HCT116 (cell line): ENCODE results near the gene OR5AC2. TPM values are rescaled to one million over a fixed set of nuclear protein-coding genes. Genes with fewer than 3 reads are reported as not detected.

Source experiments
- ATAC-seq: fragments of 200-7000 bp; cut with Tn5 transposase; 2 replicates; pipeline ENCODE4 v1.9.1; 2020; ENCODE audit warnings: mild to moderate bottlenecking, moderate library complexity
- BruUV-seq: library from RNA; stranded (reverse); fragments of 400-500 nt; replicated peaks from 2 replicates; lab custom pipeline; 2021; lab: Mats Ljungman, UMichigan
- CTCF ChIA-PET: fragments of 300-600 bp; sonication (Branson Sonifier 250); formaldehyde crosslinking; loops from one replicate; lab custom pipeline; 2021; ENCODE audit warnings: antibody characterized with exemption; lab: Charles Lee
- POLR2A ChIA-PET: fragments of 300-600, 350-600 bp; sonication (Branson Sonifier 250); formaldehyde crosslinking; loops from one replicate; lab custom pipeline; 2021; ENCODE audit warnings: antibody characterized with exemption; lab: Charles Lee
- RAD21 ChIA-PET, 2 experiments: fragments of 300-600 bp; sonication (Branson Sonifier 250); formaldehyde crosslinking; loops; one replicate each; lab custom pipeline; 2023; ENCODE audit warnings: low total read pairs in 2 of 2; ENCODE audit not compliant: uncharacterized antibody in 2 of 2, unreplicated experiment in 2 of 2, low non-redundant PET in 1 of 2; lab: Charles Lee
- DNase-seq: peaks from one replicate; pipeline ENCODE4 v3.0.0-alpha.2; 2010; ENCODE audit warnings: low read depth, low spot score
- H2AFZ ChIP-seq: fragments of 200-600 bp; shearing (Covaris generic), sonication (generic); 2 replicates; pipeline ENCODE4 v1.6.1; 2017; ENCODE audit warnings: low read depth, mixed run types, mixed read lengths, antibody characterized with exemption, low read length; ENCODE audit not compliant: poor library complexity, severe bottlenecking
- H3K27ac ChIP-seq: 2 replicates; pipeline ENCODE4 v1.5.1; 2012; ENCODE audit warnings: low read depth, low read length
- H3K27me3 ChIP-seq: fragments of 200-600 bp; sonication (generic); 2 replicates; pipeline ENCODE4 v1.6.1; 2016; ENCODE audit warnings: mixed run types, low read length, mixed read lengths; ENCODE audit not compliant: insufficient read depth
- H3K36me3 ChIP-seq, 2 experiments: fragments of 200-500 bp in 1 of 2; fragments of 200-600 bp in 1 of 2; sonication (Bioruptor generic) in 1 of 2; sonication (generic) in 1 of 2; 2 replicates each; pipeline versions ENCODE4 v1.5.1 to v1.6.1; 2014 to 2016; ENCODE audit warnings: low read length in 2 of 2, inconsistent platforms in 1 of 2, mixed read lengths in 1 of 2, mixed run types in 1 of 2; ENCODE audit not compliant: insufficient read depth in 2 of 2, control insufficient read depth in 1 of 2
- H3K4me1 ChIP-seq, 2 experiments: fragments of 200-600 bp in 1 of 2; sonication (generic) in 1 of 2; 2 replicates each; pipeline versions ENCODE4 v1.5.1 to v1.6.1; 2012 to 2017; ENCODE audit warnings: low read length in 2 of 2, inconsistent platforms in 1 of 2, mild to moderate bottlenecking in 1 of 2, mixed read lengths in 1 of 2, mixed run types in 1 of 2, moderate library complexity in 1 of 2; ENCODE audit not compliant: insufficient read depth in 2 of 2, control insufficient read depth in 1 of 2
- H3K4me2 ChIP-seq: fragments of 200-600 bp; sonication (generic); 2 replicates; pipeline ENCODE4 v1.6.1; 2017; ENCODE audit warnings: mixed run types, low read length, mixed read lengths
- H3K4me3 ChIP-seq, 2 experiments: fragments of 200-600 bp in 1 of 2; sonication (generic) in 1 of 2; replicated peaks in 1 of 2; 2 replicates each; pipeline ENCODE4 v1.5.1; 2011 to 2016; ENCODE audit warnings: low read length in 2 of 2, control low read depth in 1 of 2, low read depth in 1 of 2, mild to moderate bottlenecking in 1 of 2, mixed read lengths in 1 of 2, mixed run types in 1 of 2
- H3K79me2 ChIP-seq: fragments of 200-600 bp; sonication (generic); 2 replicates; pipeline ENCODE4 v1.6.1; 2017; ENCODE audit warnings: mild to moderate bottlenecking, mixed run types, low read length, moderate library complexity, mixed read lengths; ENCODE audit not compliant: insufficient read depth
- H3K9ac ChIP-seq: fragments of 200-600 bp; sonication (generic); 2 replicates; pipeline ENCODE4 v1.6.1; 2016; ENCODE audit warnings: low read length, mixed read lengths
- H3K9me2 ChIP-seq: fragments of 200-600 bp; sonication (generic), shearing (Covaris generic); 2 replicates; pipeline ENCODE4 v1.6.1; 2017; ENCODE audit warnings: mixed run types, mild to moderate bottlenecking, moderate library complexity; ENCODE audit not compliant: insufficient read depth
- H3K9me3 ChIP-seq, 2 experiments: fragments of 200-500 bp in 1 of 2; fragments of 200-600 bp in 1 of 2; sonication (Bioruptor generic) in 1 of 2; sonication (generic) in 1 of 2; 2 replicates each; pipeline ENCODE4 v1.6.1; 2014 to 2017; ENCODE audit warnings: low read length in 2 of 2, mixed read lengths in 2 of 2, inconsistent platforms in 1 of 2, low read depth in 1 of 2, mild to moderate bottlenecking in 1 of 2, mixed run types in 1 of 2, moderate library complexity in 1 of 2; ENCODE audit not compliant: control insufficient read depth in 1 of 2, insufficient read depth in 1 of 2
- H4K20me1 ChIP-seq: fragments of 200-600 bp; sonication (generic), shearing (Covaris generic); 2 replicates; pipeline ENCODE4 v1.6.1; 2017; ENCODE audit warnings: mixed run types, mild to moderate bottlenecking, moderate library complexity; ENCODE audit not compliant: insufficient read depth
- ATF3 ChIP-seq: IDR thresholded peaks from 2 replicates; pipeline ENCODE4 v1.6.1; 2012
- CEBPB ChIP-seq: IDR thresholded peaks from 2 replicates; pipeline ENCODE4 v1.6.1; 2012; ENCODE audit warnings: low read depth
- EGR1 ChIP-seq: IDR thresholded peaks from 2 replicates; pipeline ENCODE4 v1.6.1; 2012; ENCODE audit warnings: low read depth
- EZH2 ChIP-seq: fragments of 200-600 bp; sonication (generic); IDR thresholded peaks from 2 replicates; pipeline ENCODE4 v1.6.1; 2017; ENCODE audit warnings: antibody characterized with exemption, mixed run types
- EZH2phosphoT487 ChIP-seq: fragments of 200-600 bp; IDR thresholded peaks from 2 replicates; pipeline ENCODE4 v1.6.1; 2018; ENCODE audit warnings: antibody characterized with exemption, borderline replicate concordance
- JUND ChIP-seq: IDR thresholded peaks from 2 replicates; pipeline ENCODE4 v1.6.1; 2012
- MAX ChIP-seq: IDR thresholded peaks from 2 replicates; pipeline ENCODE4 v1.6.1; 2012
- SIN3A ChIP-seq: IDR thresholded peaks from 2 replicates; pipeline ENCODE4 v1.6.1; 2012; ENCODE audit warnings: low read depth
- TCF7L2 ChIP-seq: IDR thresholded peaks from 2 replicates; pipeline ENCODE4 v1.7.0; 2011; ENCODE audit warnings: borderline replicate concordance, inconsistent platforms; ENCODE audit not compliant: insufficient read depth, insufficient read length; ENCODE audit errors: extremely low read depth
- YY1 ChIP-seq: IDR thresholded peaks from 2 replicates; pipeline ENCODE4 v1.6.1; 2011; ENCODE audit warnings: low read length, low read depth, moderate library complexity, mild to moderate bottlenecking; ENCODE audit not compliant: insufficient replicate concordance; ENCODE audit errors: extremely low read depth
- ZNF274 ChIP-seq: fragments of 200-500 bp; sonication (Bioruptor generic); IDR thresholded peaks from 2 replicates; pipeline ENCODE4 v1.6.1; 2014; ENCODE audit warnings: mild to moderate bottlenecking, low read depth, low read length, inconsistent platforms
- intact Hi-C: fragments of 100-400 bp; cut with micrococcal nuclease; formaldehyde crosslinking; loops from 2 replicates; pipeline ENCODE4 v1.10.0; 2022
- total RNA-seq: library from RNA; stranded (reverse); gene quantifications from one replicate; pipeline ENCODE4 v1.2.1, GENCODE V29; 2021; ENCODE audit not compliant: unreplicated experiment
- TF ChIP-seq, protein P1 (sequence below), 3 experiments: fragments of 200-600 bp in 1 of 3; sonication (generic) in 1 of 3; IDR thresholded peaks in 2 of 3; conservative IDR thresholded peaks in 1 of 3; 2 replicates each; pipeline ENCODE4 v1.5.1; 2012 to 2017; ENCODE audit warnings: low read depth in 2 of 3, low read length in 2 of 3, antibody characterized with exemption in 1 of 3, borderline replicate concordance in 1 of 3, control low read depth in 1 of 3, mild to moderate bottlenecking in 1 of 3, mixed read lengths in 1 of 3, mixed run types in 1 of 3, moderate library complexity in 1 of 3; ENCODE audit not compliant: insufficient read depth in 1 of 3

The OR5AC2 gene
- total RNA-seq, 1 experiment from 2014 or later: not detected

- ChIA-PET RAD21 (no interaction called here), POLR2A (no interaction called here), CTCF (no interaction called here)
- Histone ChIP-seq H3K27ac (no peak within 1 kb of the TSS), H3K9ac (no peak within 1 kb of the TSS), H3K36me3 (no peaks in the 10 kb centered on the region), H3K27me3 (no peaks in the 10 kb centered on the region), H3K4me1 (no peaks in the 10 kb centered on the region), H3K9me2 (no peaks in the 10 kb centered on the region), H3K79me2 (no peaks in the 10 kb centered on the region), H2AFZ (no peak within 1 kb of the TSS), H3K4me2 (no peak within 1 kb of the TSS), H4K20me1 (no peaks in the 10 kb centered on the region), H3K9me3 (no peaks in the 10 kb centered on the region)
- no TSS peak for BruUV-seq
- intact Hi-C loops: no loop called here
- DNase-seq (no peak), ATAC-seq (no peak)
- TF ChIP-seq EZH2 (no peak), EZH2phosphoT487 (no peak), YY1 (no peak), JUND (no peak), MAX (no peak), TCF7L2 (no peak), ZNF274 (no peak), ATF3 (no peak), EGR1 (no peak), SIN3A (no peak), CEBPB (no peak)
- TF ChIP-seq, protein P1, sequence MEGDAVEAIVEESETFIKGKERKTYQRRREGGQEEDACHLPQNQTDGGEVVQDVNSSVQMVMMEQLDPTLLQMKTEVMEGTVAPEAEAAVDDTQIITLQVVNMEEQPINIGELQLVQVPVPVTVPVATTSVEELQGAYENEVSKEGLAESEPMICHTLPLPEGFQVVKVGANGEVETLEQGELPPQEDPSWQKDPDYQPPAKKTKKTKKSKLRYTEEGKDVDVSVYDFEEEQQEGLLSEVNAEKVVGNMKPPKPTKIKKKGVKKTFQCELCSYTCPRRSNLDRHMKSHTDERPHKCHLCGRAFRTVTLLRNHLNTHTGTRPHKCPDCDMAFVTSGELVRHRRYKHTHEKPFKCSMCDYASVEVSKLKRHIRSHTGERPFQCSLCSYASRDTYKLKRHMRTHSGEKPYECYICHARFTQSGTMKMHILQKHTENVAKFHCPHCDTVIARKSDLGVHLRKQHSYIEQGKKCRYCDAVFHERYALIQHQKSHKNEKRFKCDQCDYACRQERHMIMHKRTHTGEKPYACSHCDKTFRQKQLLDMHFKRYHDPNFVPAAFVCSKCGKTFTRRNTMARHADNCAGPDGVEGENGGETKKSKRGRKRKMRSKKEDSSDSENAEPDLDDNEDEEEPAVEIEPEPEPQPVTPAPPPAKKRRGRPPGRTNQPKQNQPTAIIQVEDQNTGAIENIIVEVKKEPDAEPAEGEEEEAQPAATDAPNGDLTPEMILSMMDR (IDR thresholded peaks at IDR 0.05 in 2 of 3, conservative IDR thresholded peaks at IDR 0.05 in 1 of 3; ENCODE audit: borderline replicate concordance in 1 of 3, insufficient read depth in 1 of 3, low read depth in 2 of 3, low read length in 2 of 3): no peak
- TF ChIP-seq, all 23 proteins: peak for 0
- no peak within 1 kb of the TSS for H3K4me3 ChIP-seq
These were observed 43.4 kb downstream of the OR5AC2 start, which contains the start of gene OR5H1 for GRCh38 chr3:98130421-98130820. OR5H1 (plus strand) TSS chr3:98130721; CDS start chr3:98132698, 1,977 bp downstream.
